Endodermal cell (in vitro differentiated cells): Measurements from ENCODE around the gene ZNRF2. TPM values are rescaled to one million over a fixed set of nuclear protein-coding genes. Genes with fewer than 3 reads are reported as not detected.
A peak's percentile ranks its signal among the peaks of the same experiment; 100 is the strongest.

ENCODE experiments used
- DNase-seq: peaks from one replicate; pipeline ENCODE4 v3.0.0-alpha.2; 2017
- H3K27ac ChIP-seq: 2 replicates; pipeline ENCODE4 v1.5.1; 2013; ENCODE audit warnings: mild to moderate bottlenecking, low read depth, low read length, moderate library complexity
- H3K27me3 ChIP-seq: 2 replicates; pipeline ENCODE4 v1.6.1; 2013; ENCODE audit warnings: mild to moderate bottlenecking, low read length, moderate library complexity; ENCODE audit not compliant: insufficient read depth, control insufficient read depth, poor library complexity, severe bottlenecking
- H3K36me3 ChIP-seq: 2 replicates; pipeline ENCODE4 v1.7.0; 2013; ENCODE audit warnings: mild to moderate bottlenecking, low read length, moderate library complexity; ENCODE audit not compliant: control insufficient read depth, insufficient read depth
- H3K4me1 ChIP-seq: one replicate; pipeline ENCODE4 v1.7.0; 2013; ENCODE audit warnings: low read length; ENCODE audit not compliant: control insufficient read depth, insufficient read depth
- H3K4me3 ChIP-seq: 2 replicates; pipeline ENCODE4 v1.5.1; 2013; ENCODE audit warnings: mild to moderate bottlenecking, low read length, moderate library complexity
- H3K9ac ChIP-seq: 2 replicates; pipeline ENCODE4 v1.6.1; 2013; ENCODE audit warnings: mild to moderate bottlenecking, low read length, moderate library complexity; ENCODE audit not compliant: poor library complexity, severe bottlenecking; ENCODE audit errors: extremely low read depth
- H3K9me3 ChIP-seq: 2 replicates; pipeline ENCODE4 v1.6.1; 2013; ENCODE audit warnings: mild to moderate bottlenecking, low read length, moderate library complexity; ENCODE audit not compliant: control insufficient read depth
- H3K27ac Mint-ChIP-seq: 2 replicates; pipeline ENCODE4 v1.8.0; 2020; ENCODE audit warnings: mixed read lengths
- H3K27me3 Mint-ChIP-seq: 2 replicates; pipeline ENCODE4 v1.8.0; 2021; ENCODE audit warnings: mild to moderate bottlenecking, mixed read lengths; ENCODE audit not compliant: insufficient read depth
- H3K36me3 Mint-ChIP-seq: 2 replicates; pipeline ENCODE4 v1.8.0; 2020; ENCODE audit warnings: low read depth, mixed read lengths
- H3K4me1 Mint-ChIP-seq: 2 replicates; pipeline ENCODE4 v1.8.0; 2020; ENCODE audit warnings: mixed read lengths
- H3K4me3 Mint-ChIP-seq: 2 replicates; pipeline ENCODE4 v1.8.0; 2020; ENCODE audit warnings: mild to moderate bottlenecking, moderate library complexity, mixed read lengths
- H3K9me3 Mint-ChIP-seq: 2 replicates; pipeline ENCODE4 v1.8.0; 2020; ENCODE audit warnings: mild to moderate bottlenecking, mixed read lengths
- WGBS, 2 experiments: methylation state at CpG; one replicate each; pipeline versions ENCODE4 v1.1.5 to v1.1.7; 2013; ENCODE audit warnings: missing lambda C conversion rate in 2 of 2, mixed read lengths in 1 of 2; ENCODE audit not compliant: insufficient coverage in 1 of 2, insufficient read length in 1 of 2; 5-methylcytosine and 5-hydroxymethylcytosine counted together
- total RNA-seq, 2 donors: library from RNA; stranded (reverse); fragmentation: NEBNext Ultra II Directional in 1 of 2; extraction: Animal tissue kit (Norgen Biotek cat#: 25700) in 1 of 2; gene quantifications; 2 replicates in 1 of 2; 3 replicates in 1 of 2; pipeline ENCODE4 v1.2.1, GENCODE V29; 2021
- TF ChIP-seq, protein P1 (sequence below): fragments of 200-600 bp; sonication (generic); conservative IDR thresholded peaks from 2 replicates; pipeline ENCODE4 v1.5.0; 2021; ENCODE audit warnings: antibody characterized with exemption, mild to moderate bottlenecking

The ZNRF2 gene
- total RNA-seq, 2 donors from 2014 or later, result 15.5 to 20.9 TPM

DNA sequence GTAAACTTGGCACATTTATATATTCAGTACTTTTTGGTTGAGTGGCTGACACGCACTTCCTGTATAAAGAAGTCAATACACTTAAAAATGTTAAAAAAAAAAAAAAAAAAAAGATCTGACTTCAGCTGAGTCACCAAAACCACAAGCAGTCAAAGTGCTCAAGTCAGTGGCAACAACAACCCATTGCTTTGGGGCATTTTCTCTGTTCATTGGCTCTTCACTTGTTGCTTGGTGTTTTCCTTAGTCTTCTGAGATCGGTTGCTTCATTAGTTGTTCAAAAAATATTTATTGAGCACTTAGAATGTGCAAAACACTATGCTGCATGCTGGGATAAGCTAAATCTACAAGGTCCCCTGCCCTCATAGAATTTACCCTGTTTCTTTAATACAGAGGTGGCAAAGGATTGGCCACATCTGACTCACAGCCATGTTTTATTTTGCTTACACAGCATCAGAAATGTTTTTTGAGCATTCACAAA is 63.7 kb downstream of the ZNRF2 start:
- Histone ChIP-seq H3K4me3 (no peak overlapping the region), H3K4me1 (peaks cover 3% of the 10 kb centered on the region), H3K27ac (no peak overlapping the region), H3K9me3 (no peaks in the 10 kb centered on the region), H3K9ac (no peak overlapping the region), H3K27me3 (no peaks in the 10 kb centered on the region), H3K36me3 (no peaks in the 10 kb centered on the region)
- Mint-ChIP-seq H3K9me3 (no peaks in the 10 kb centered on the region), H3K4me3 (no peak overlapping the region), H3K4me1 (peaks cover 31% of the 10 kb centered on the region), H3K36me3 (no peaks in the 10 kb centered on the region), H3K27ac (peak overlapping the region; percentile 47), H3K27me3 (no peaks in the 10 kb centered on the region)
- TF ChIP-seq, protein P1, sequence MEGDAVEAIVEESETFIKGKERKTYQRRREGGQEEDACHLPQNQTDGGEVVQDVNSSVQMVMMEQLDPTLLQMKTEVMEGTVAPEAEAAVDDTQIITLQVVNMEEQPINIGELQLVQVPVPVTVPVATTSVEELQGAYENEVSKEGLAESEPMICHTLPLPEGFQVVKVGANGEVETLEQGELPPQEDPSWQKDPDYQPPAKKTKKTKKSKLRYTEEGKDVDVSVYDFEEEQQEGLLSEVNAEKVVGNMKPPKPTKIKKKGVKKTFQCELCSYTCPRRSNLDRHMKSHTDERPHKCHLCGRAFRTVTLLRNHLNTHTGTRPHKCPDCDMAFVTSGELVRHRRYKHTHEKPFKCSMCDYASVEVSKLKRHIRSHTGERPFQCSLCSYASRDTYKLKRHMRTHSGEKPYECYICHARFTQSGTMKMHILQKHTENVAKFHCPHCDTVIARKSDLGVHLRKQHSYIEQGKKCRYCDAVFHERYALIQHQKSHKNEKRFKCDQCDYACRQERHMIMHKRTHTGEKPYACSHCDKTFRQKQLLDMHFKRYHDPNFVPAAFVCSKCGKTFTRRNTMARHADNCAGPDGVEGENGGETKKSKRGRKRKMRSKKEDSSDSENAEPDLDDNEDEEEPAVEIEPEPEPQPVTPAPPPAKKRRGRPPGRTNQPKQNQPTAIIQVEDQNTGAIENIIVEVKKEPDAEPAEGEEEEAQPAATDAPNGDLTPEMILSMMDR, result no peak
- DNase-seq, result peak; percentile 53
- 33% methylated on average over 1 of the region's 2 CpGs; no CpG with 5 or more reads in 1 of the 2 experiments for WGBS, 2 experiments

DNA sequence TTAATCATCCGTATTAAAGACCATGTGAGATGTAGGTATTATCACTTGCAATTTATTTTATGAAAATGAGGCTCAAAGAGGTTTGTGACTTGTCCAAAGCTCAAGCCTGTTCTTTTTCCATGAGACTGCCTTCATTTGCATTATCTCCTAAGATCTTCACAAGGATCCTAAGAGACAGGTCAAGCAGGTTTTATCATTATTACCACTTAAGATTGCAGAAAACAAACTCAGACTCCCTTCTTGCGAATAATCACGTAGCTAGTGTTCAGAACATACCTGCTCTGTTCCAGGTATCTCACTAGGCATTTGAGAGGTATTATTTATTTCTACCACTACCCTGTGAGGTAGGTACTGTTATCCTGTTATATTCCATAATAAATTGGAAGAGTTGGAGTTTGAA is 64.8 kb downstream of the ZNRF2 start:
- H3K27ac ChIP-seq, result no peak overlapping the region
- TF ChIP-seq, protein P1, result no peak
- H3K27me3 Mint-ChIP-seq, result no peaks in the 10 kb centered on the region
- H3K4me3 ChIP-seq, result no peak overlapping the region
- H3K36me3 Mint-ChIP-seq, result no peaks in the 10 kb centered on the region
- H3K9ac ChIP-seq, result no peak overlapping the region
- no peaks in the 10 kb centered on the region for H3K27me3 ChIP-seq
- H3K9me3 Mint-ChIP-seq, result no peaks in the 10 kb centered on the region
- H3K9me3 ChIP-seq, result no peaks in the 10 kb centered on the region
- 80% methylated on average over 3 of the region's 3 CpGs; no CpG with 5 or more reads in 1 of the 2 experiments for WGBS, 2 experiments
- H3K4me3 Mint-ChIP-seq, result no peak overlapping the region
- H3K4me1 Mint-ChIP-seq, result peaks cover 41% of the 10 kb centered on the region
- peaks cover 5% of the 10 kb centered on the region for H3K4me1 ChIP-seq
- H3K27ac Mint-ChIP-seq, result no peak overlapping the region
- no peak for DNase-seq
- H3K36me3 ChIP-seq, result no peaks in the 10 kb centered on the region

- Mint-ChIP-seq H3K27ac (no peak overlapping the region), H3K4me1 (peaks cover 41% of the 10 kb centered on the region), H3K36me3 (no peaks in the 10 kb centered on the region), H3K9me3 (no peaks in the 10 kb centered on the region), H3K4me3 (no peak overlapping the region), H3K27me3 (no peaks in the 10 kb centered on the region)
- H3K27ac ChIP-seq, result no peak overlapping the region
- no peaks in the 10 kb centered on the region for H3K27me3 ChIP-seq
- no peak overlapping the region for H3K9ac ChIP-seq
- H3K4me1 ChIP-seq, result peaks cover 4% of the 10 kb centered on the region
- TF ChIP-seq, protein P1, result no peak
- no peak for DNase-seq
- no peak overlapping the region for H3K4me3 ChIP-seq
- H3K9me3 ChIP-seq, result no peaks in the 10 kb centered on the region
- H3K36me3 ChIP-seq, result no peaks in the 10 kb centered on the region
Measured at GRCh38 chr7:30349816-30350215, 65.4 kb downstream of the ZNRF2 start.
